K562 (cell line): ENCODE results near the gene DPP3. TPM values are rescaled to one million over a fixed set of nuclear protein-coding genes. Genes with fewer than 3 reads are reported as not detected.
A peak's percentile ranks its signal among the peaks of the same experiment; 100 is the strongest.

Experiments used
- ATAC-seq: fragments of 200-7000 bp; cut with Tn5 transposase; 3 replicates; pipeline ENCODE4 v1.9.1; 2020; ENCODE audit warnings: moderate library complexity
- BruUV-seq: library from RNA; stranded (reverse); fragments of 400-500 nt; replicated peaks from 2 replicates; lab custom pipeline; 2021; lab: Mats Ljungman, UMichigan
- CTCF ChIA-PET: fragments of 300-600 bp; formaldehyde crosslinking; extraction: SDS; loops from one replicate; lab custom pipeline; 2021; ENCODE audit warnings: low intra/inter-chr PET ratio; lab: Yijun Ruan, JAX
- POLR2A ChIA-PET: fragments of 300-600, 350-650 bp; sonication (Branson Sonifier 250); formaldehyde crosslinking; extraction: SDS; loops from one replicate; lab custom pipeline; 2021; ENCODE audit warnings: antibody characterized with exemption, inconsistent platforms; lab: Yijun Ruan, JAX
- DNase-seq, 4 experiments: peaks; one replicate each; pipeline versions ENCODE4 v3.0.0 to v3.0.0-alpha.2; 2011 to 2018; ENCODE audit warnings: low spot score in 3 of 4, mixed read lengths in 3 of 4; ENCODE audit errors: extremely low read depth in 1 of 4
- FAIRE-seq: peaks from 2 replicates; lab custom pipeline; 2011; peaks lifted over from hg19 to GRCh38; lab: Jason Lieb, UNC
- H2AFZ ChIP-seq: 2 replicates; pipeline ENCODE4 v1.6.0; 2011; ENCODE audit warnings: low read depth, low read length, control low read depth, inconsistent platforms
- H3K27ac ChIP-seq: fragments of 200-600 bp; 3 replicates; pipeline ENCODE4 v1.8.0; 2011; ENCODE audit warnings: low read depth, mild to moderate bottlenecking, control low read depth, inconsistent platforms, low read length, moderate library complexity, mixed read lengths; ENCODE audit errors: extremely low read depth
- H3K27me3 ChIP-seq, 2 experiments: fragments of 300-600 bp in 1 of 2; 2 replicates in 1 of 2; 3 replicates in 1 of 2; pipeline versions ENCODE4 v1.6.0 to v1.8.0; 2011; ENCODE audit warnings: inconsistent platforms in 2 of 2, low read length in 2 of 2, mild to moderate bottlenecking in 1 of 2, mixed read lengths in 1 of 2, moderate library complexity in 1 of 2; ENCODE audit not compliant: control insufficient read depth in 2 of 2, insufficient read depth in 2 of 2
- H3K36me3 ChIP-seq: fragments of 300-600 bp; 3 replicates; pipeline ENCODE4 v1.8.0; 2011; ENCODE audit warnings: mild to moderate bottlenecking, low read length, inconsistent platforms; ENCODE audit not compliant: control insufficient read depth, insufficient read depth
- H3K4me1 ChIP-seq, 2 experiments: fragments of 200-600 bp in 1 of 2; replicated peaks in 1 of 2; 2 replicates in 1 of 2; 3 replicates in 1 of 2; pipeline versions ENCODE4 v1.5.1 to v1.8.0; 2011; ENCODE audit warnings: inconsistent platforms in 2 of 2, low read length in 2 of 2, mild to moderate bottlenecking in 1 of 2, mixed read lengths in 1 of 2, moderate library complexity in 1 of 2; ENCODE audit not compliant: control insufficient read depth in 2 of 2, insufficient read depth in 2 of 2
- H3K4me2 ChIP-seq: 2 replicates; pipeline ENCODE4 v1.6.1; 2011; ENCODE audit warnings: low read length, control low read depth, inconsistent platforms, mixed read lengths; ENCODE audit not compliant: insufficient read depth
- H3K4me3 ChIP-seq: fragments of 200-600 bp; sonication (generic), shearing (Covaris generic); 2 replicates; pipeline ENCODE4 v1.5.1; 2016; ENCODE audit warnings: control low read depth, inconsistent platforms
- H3K79me2 ChIP-seq: fragments of 200-600 bp; 3 replicates; pipeline ENCODE4 v1.8.0; 2011; ENCODE audit warnings: low read length, inconsistent platforms; ENCODE audit not compliant: control insufficient read depth, insufficient read depth
- H3K9ac ChIP-seq, 2 experiments: 2 replicates each; pipeline versions ENCODE4 v1.6.0 to v1.6.1; 2011; ENCODE audit warnings: low read depth in 2 of 2, low read length in 2 of 2, control low read depth in 1 of 2, inconsistent platforms in 1 of 2, mild to moderate bottlenecking in 1 of 2, mixed read lengths in 1 of 2; ENCODE audit not compliant: insufficient read depth in 1 of 2
- H3K9me1 ChIP-seq: one replicate; pipeline ENCODE4 v1.6.0; 2011; ENCODE audit warnings: inconsistent platforms, mild to moderate bottlenecking, low read length, moderate library complexity; ENCODE audit not compliant: control insufficient read depth, insufficient read depth
- H3K9me3 ChIP-seq: replicated peaks from 2 replicates; pipeline ENCODE4 v1.5.1; 2011; ENCODE audit warnings: low read depth, low read length, inconsistent platforms; ENCODE audit not compliant: control insufficient read depth, insufficient read depth
- H4K20me1 ChIP-seq: replicated peaks from 2 replicates; pipeline ENCODE4 v1.6.1; 2011; ENCODE audit warnings: low read length, inconsistent platforms, mixed read lengths; ENCODE audit not compliant: control insufficient read depth, insufficient read depth
- CEBPG ChIP-seq, 3 experiments: fragments of 200-800 bp in 1 of 3; sonication (Bioruptor generic) in 1 of 3; sonication (generic) in 1 of 3; formaldehyde crosslinking in 1 of 3; IDR thresholded peaks in 2 of 3; conservative IDR thresholded peaks in 1 of 3; 2 replicates each; pipeline versions ENCODE4 v1.6.1 to v1.8.0; 2016 to 2022; ENCODE audit warnings: missing compliant biosample characterization in 2 of 3, missing genetic modification characterization in 2 of 3, mild to moderate bottlenecking in 1 of 3, missing genetic modification reagents in 1 of 3
- CXXC5 ChIP-seq: fragments of 250-450 bp; sonication (Bioruptor Pico); IDR thresholded peaks from 2 replicates; pipeline ENCODE4 v1.8.0; 2022; ENCODE audit warnings: inconsistent platforms, mild to moderate bottlenecking, moderate library complexity
- GATAD2A ChIP-seq: fragments of 450-650 bp; IDR thresholded peaks from 2 replicates; pipeline ENCODE4 v1.6.1; 2017
- KLF13 ChIP-seq: fragments of 450-650 bp; IDR thresholded peaks from 2 replicates; pipeline ENCODE4 v1.6.1; 2016; ENCODE audit warnings: missing genetic modification characterization, low read depth, mild to moderate bottlenecking, missing compliant biosample characterization, moderate library complexity, borderline replicate concordance
- MNT ChIP-seq, 2 experiments: fragments of 450-650 bp; conservative IDR thresholded peaks; 2 replicates each; pipeline ENCODE4 v1.6.1; 2017; ENCODE audit warnings: mild to moderate bottlenecking in 2 of 2, moderate library complexity in 2 of 2
- NR3C1 ChIP-seq: sonication (generic); formaldehyde crosslinking; IDR thresholded peaks from 2 replicates; pipeline ENCODE4 v1.8.1; 2022; ENCODE audit warnings: missing genetic modification reagents
- POLR2G ChIP-seq: fragments of 200-400 bp; formaldehyde crosslinking; IDR thresholded peaks from 2 replicates; pipeline ENCODE4 v1.6.1; 2017; ENCODE audit warnings: low read depth, mild to moderate bottlenecking, antibody characterized with exemption, low read length, moderate library complexity
- SRF ChIP-seq, 2 experiments: fragments of 250-450, 450-650 bp in 1 of 2; sonication (Bioruptor Pico) in 1 of 2; sonication (generic) in 1 of 2; formaldehyde crosslinking; IDR thresholded peaks; 2 replicates each; pipeline versions ENCODE4 v1.5.0 to v1.5.1; 2020 to 2022; ENCODE audit warnings: mild to moderate bottlenecking in 1 of 2, missing genetic modification reagents in 1 of 2
- TAF1 ChIP-seq: IDR thresholded peaks from 2 replicates; pipeline ENCODE4 v1.6.1; 2011; ENCODE audit warnings: mild to moderate bottlenecking, low read length, moderate library complexity; ENCODE audit not compliant: insufficient read depth, control insufficient read depth, severe bottlenecking; ENCODE audit errors: extremely low read depth
- ZNF232 ChIP-seq: sonication (generic); formaldehyde crosslinking; IDR thresholded peaks from 2 replicates; pipeline ENCODE4 v1.8.0; 2022; ENCODE audit warnings: mild to moderate bottlenecking, missing genetic modification reagents
- ZNF507 ChIP-seq: conservative IDR thresholded peaks from 2 replicates; pipeline ENCODE4 v1.6.1; 2017; ENCODE audit warnings: missing genetic modification characterization, missing compliant biosample characterization
- ZNF778 ChIP-seq: fragments of 450-650 bp; formaldehyde crosslinking; IDR thresholded peaks from 2 replicates; pipeline ENCODE4 v1.4.0; 2020; ENCODE audit warnings: mild to moderate bottlenecking, moderate library complexity
- WGBS: fragments of 100-300 bp; shearing (Covaris generic); methylation state at CpG from one replicate; pipeline ENCODE4 v1.1.6; 2016; ENCODE audit warnings: low coverage, mixed read lengths; ENCODE audit not compliant: insufficient coverage; ENCODE audit errors: missing lambda C conversion rate; 5-methylcytosine and 5-hydroxymethylcytosine counted together
- in situ Hi-C: fragments of 300-500 bp; cut with MboI; formaldehyde crosslinking; loops from 4 replicates; pipeline ENCODE4 v1.15.0; 2018; ENCODE audit warnings: inconsistent platforms, mixed read lengths
- intact Hi-C: fragments of 100-400 bp; cut with micrococcal nuclease; formaldehyde crosslinking; loops from 2 replicates; pipeline ENCODE4 v1.14.2; 2022
- polyA plus RNA-seq, 8 experiments: library from polyadenylated mRNA; depleted of rRNA in 4 of 8; stranded (reverse) in 5 of 8; unstranded in 3 of 8; fragments of >200 nt; fragmentation: Nextera tagmentation in 2 of 8; fragmentation: Illumina TruSeq in 1 of 8; extraction: Ambion mirVana in 2 of 8; extraction: Trizol in 1 of 8; gene quantifications; 2 replicates each; pipeline versions ENCODE4 v1.2.1 to v1.2.3, GENCODE V29; 2011 to 2014; ENCODE audit warnings: inconsistent platforms in 1 of 8, missing spikeins in 1 of 8
- total RNA-seq, 7 experiments: library from RNA; depleted of rRNA in 6 of 7; stranded (reverse); fragments of >200 nt in 6 of 7; fragmentation: Illumina TruSeq in 2 of 7; extraction: Trizol in 2 of 7; gene quantifications; 2 replicates each; pipeline versions ENCODE4 v1.2.1 to v1.2.3, GENCODE V29; 2011 to 2021; ENCODE audit warnings: low replicate concordance in 1 of 7
- TF ChIP-seq, protein P1 (sequence below): fragments of 450-650 bp; IDR thresholded peaks from 2 replicates; pipeline ENCODE4 v1.6.1; 2016; ENCODE audit warnings: antibody characterized with exemption
- TF ChIP-seq, protein P2 (sequence below): sonication (generic); formaldehyde crosslinking; IDR thresholded peaks from 2 replicates; pipeline ENCODE4 v1.8.1; 2023; ENCODE audit warnings: mild to moderate bottlenecking, missing genetic modification reagents

DPP3 gene
- total and polyA plus RNA-seq, 9 of the 15 experiments (the other 6 are each of a cell fraction or from before 2014, with no cell fraction given): 3.7 to 69.2 (median 43.3) TPM

DNA sequence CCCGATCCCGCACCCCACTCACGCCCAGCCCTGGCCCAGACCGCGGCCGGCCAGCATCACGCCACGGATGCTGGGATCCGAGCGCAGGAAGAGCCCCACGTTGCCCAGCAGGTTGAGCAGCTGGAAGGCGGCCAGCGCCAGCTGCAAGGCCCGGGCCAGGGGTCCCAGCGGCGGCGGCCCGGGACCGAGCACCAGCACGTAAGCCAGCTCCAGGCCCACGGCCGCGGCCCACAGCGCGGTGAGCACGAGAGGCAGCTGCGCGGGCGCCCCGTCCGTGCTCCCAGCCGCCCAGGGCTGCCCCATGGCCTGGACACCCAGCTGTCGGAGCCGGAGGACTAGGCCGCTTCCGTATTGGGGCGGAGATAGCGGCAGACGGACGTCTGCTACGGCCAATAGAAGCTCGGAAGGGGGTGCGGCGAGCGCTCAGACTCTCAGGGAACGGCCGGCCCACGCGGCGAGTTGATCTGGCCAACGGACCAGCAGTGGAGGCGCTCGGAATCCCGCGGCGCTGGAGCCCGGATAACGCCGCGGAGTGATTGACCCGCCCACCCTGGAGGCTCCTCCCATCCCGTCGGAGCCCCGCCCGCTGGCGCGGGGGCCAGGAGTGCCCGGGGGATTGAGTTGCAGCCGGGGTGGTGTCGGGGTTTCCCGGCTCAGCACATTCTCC is 65.6 kb downstream of the DPP3 start, which contains the start of gene ZDHHC24:
ZDHHC24 (minus strand) TSS at position 348 of the 667 bp plus-strand sequence; CDS start at position 303, 45 bp downstream.
- H3K4me1 ChIP-seq: peaks cover 0 to 38% of the 10 kb centered on the region in 2 experiments; a peak in 4 of 5 replicates
- peak; percentile 98 for FAIRE-seq
- no peaks in the 10 kb centered on the region for H3K9me3 ChIP-seq
- peak within 1 kb of the TSS; percentile 73 for H3K27ac ChIP-seq
- H4K20me1 ChIP-seq: no peaks in the 10 kb centered on the region
- BruUV-seq: no TSS peak
- peak within 1 kb of the TSS; percentile 81 to 98 for H3K9ac ChIP-seq
- ChIA-PET POLR2A (interaction anchor here (0.6 to 1.8 kb wide), 10 partner anchors 9 to 132 kb away, joined by 3 to 12 read pairs (median 5); partner anchors contain the start of gene RBM4B), CTCF (no interaction called here)
- peak within 1 kb of the TSS; percentile 94 for H3K4me3 ChIP-seq
- peaks cover 5% of the 10 kb centered on the region; the same call in 1 of the 3 replicates for H3K36me3 ChIP-seq
- H2AFZ ChIP-seq: peak within 1 kb of the TSS; percentile 81
- intact Hi-C loops: no loop called here
- 0% methylated on average over 35 of the region's 71 CpGs for WGBS
- peak; percentile 99 for ATAC-seq
- H3K27me3 ChIP-seq: peaks cover 0 to 4% of the 10 kb centered on the region in 2 experiments; a peak in 1 of 5 replicates
- in situ Hi-C loops: no loop called here
- H3K9me1 ChIP-seq: no peaks in the 10 kb centered on the region
- peaks cover 6% of the 10 kb centered on the region; the same call in 1 of the 3 replicates for H3K79me2 ChIP-seq
- peak within 1 kb of the TSS; percentile 75 for H3K4me2 ChIP-seq
- peak; percentile 97 to 99 (median 98) for DNase-seq
- peak; percentile 59 for TF ChIP-seq TAF1
- peak; percentile 99 for TF ChIP-seq CXXC5 (CRISPR knock-in tag)
- no peak for TF ChIP-seq KLF13
- peak; percentile 83 to 94 for TF ChIP-seq MNT (conservative IDR thresholded peaks at IDR 0.05)
- TF ChIP-seq ZNF778 (CRISPR knock-in tag): no peak
- TF ChIP-seq, protein P1, sequence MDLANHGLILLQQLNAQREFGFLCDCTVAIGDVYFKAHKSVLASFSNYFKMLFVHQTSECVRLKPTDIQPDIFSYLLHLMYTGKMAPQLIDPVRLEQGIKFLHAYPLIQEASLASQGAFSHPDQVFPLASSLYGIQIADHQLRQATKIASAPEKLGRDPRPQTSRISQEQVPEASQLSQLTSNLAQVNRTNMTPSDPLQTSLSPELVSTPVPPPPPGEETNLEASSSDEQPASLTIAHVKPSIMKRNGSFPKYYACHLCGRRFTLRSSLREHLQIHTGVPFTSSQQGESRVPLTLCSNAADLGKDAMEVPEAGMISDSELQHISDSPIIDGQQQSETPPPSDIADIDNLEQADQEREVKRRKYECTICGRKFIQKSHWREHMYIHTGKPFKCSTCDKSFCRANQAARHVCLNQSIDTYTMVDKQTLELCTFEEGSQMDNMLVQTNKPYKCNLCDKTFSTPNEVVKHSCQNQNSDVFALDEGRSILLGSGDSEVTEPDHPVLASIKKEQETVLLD: no peak
- TF ChIP-seq, protein P2, sequence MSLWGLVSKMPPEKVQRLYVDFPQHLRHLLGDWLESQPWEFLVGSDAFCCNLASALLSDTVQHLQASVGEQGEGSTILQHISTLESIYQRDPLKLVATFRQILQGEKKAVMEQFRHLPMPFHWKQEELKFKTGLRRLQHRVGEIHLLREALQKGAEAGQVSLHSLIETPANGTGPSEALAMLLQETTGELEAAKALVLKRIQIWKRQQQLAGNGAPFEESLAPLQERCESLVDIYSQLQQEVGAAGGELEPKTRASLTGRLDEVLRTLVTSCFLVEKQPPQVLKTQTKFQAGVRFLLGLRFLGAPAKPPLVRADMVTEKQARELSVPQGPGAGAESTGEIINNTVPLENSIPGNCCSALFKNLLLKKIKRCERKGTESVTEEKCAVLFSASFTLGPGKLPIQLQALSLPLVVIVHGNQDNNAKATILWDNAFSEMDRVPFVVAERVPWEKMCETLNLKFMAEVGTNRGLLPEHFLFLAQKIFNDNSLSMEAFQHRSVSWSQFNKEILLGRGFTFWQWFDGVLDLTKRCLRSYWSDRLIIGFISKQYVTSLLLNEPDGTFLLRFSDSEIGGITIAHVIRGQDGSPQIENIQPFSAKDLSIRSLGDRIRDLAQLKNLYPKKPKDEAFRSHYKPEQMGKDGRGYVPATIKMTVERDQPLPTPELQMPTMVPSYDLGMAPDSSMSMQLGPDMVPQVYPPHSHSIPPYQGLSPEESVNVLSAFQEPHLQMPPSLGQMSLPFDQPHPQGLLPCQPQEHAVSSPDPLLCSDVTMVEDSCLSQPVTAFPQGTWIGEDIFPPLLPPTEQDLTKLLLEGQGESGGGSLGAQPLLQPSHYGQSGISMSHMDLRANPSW: peak; percentile 35; the same call in 1 of the 2 replicates
- peak; percentile 68; the same call in 1 of the 2 replicates for TF ChIP-seq NR3C1 (CRISPR knock-in tag)
- no peak for TF ChIP-seq ZNF507 (tag)
- no peak for TF ChIP-seq CEBPG (CRISPR knock-in tag; IDR thresholded peaks at IDR 0.05)
- no peak for TF ChIP-seq CEBPG (tag; conservative IDR thresholded peaks at IDR 0.05 in 1 of 2, IDR thresholded peaks at IDR 0.05 in 1 of 2)
- peak; percentile 98 for TF ChIP-seq POLR2G
- 0 out of 2 replicates have a peak, but pooled peaks have one; percentile 24 for TF ChIP-seq GATAD2A
- TF ChIP-seq ZNF232 (CRISPR knock-in tag): no peak
- peak in 1 of 2 experiments; percentile 74; a peak in 1 of 4 replicates for TF ChIP-seq SRF (CRISPR knock-in tag; IDR thresholded peaks at IDR 0.05)
